HAP-1 (cell line): ENCODE data around the gene TMEM213.

Experiments used
- DNase-seq, 2 experiments: peaks; one replicate each; pipeline ENCODE4 v3.0.0-alpha.2; 2016 to 2020; ENCODE audit warnings: low spot score in 2 of 2
- H3K27me3 ChIP-seq: fragments of 250-450 bp; sonication (Bioruptor Pico); 2 replicates; pipeline ENCODE4 v1.5.1; 2020; ENCODE audit warnings: low read depth, mild to moderate bottlenecking, moderate library complexity
- H3K36me3 ChIP-seq: fragments of 250-450 bp; sonication (Bioruptor Pico); replicated peaks from 2 replicates; pipeline ENCODE4 v1.5.1; 2020; ENCODE audit warnings: mild to moderate bottlenecking
- H3K4me1 ChIP-seq: fragments of 250-450 bp; sonication (Bioruptor Pico); 2 replicates; pipeline ENCODE4 v1.5.1; 2020; ENCODE audit warnings: mild to moderate bottlenecking
- H3K4me3 ChIP-seq: fragments of 250-450 bp; sonication (Bioruptor Pico); 2 replicates; pipeline ENCODE4 v1.5.1; 2020; ENCODE audit warnings: mild to moderate bottlenecking, moderate library complexity
- H3K9me3 ChIP-seq: fragments of 250-450 bp; sonication (Bioruptor Pico); 2 replicates; pipeline ENCODE4 v1.5.1; 2020; ENCODE audit warnings: mild to moderate bottlenecking, moderate library complexity
- in situ Hi-C: fragments of 300-500 bp; cut with MboI; formaldehyde crosslinking; loops from 3 replicates; pipeline ENCODE4 v1.14.3; 2020; ENCODE audit warnings: low sequenced_read_pairs, inconsistent platforms, mixed read lengths

The TMEM213 gene

GRCh38 chr7:138880881-138881578, 83.2 kb downstream of the TMEM213 start:
- Histone ChIP-seq H3K36me3 (no peaks in the 10 kb centered on the region), H3K4me1 (no peaks in the 10 kb centered on the region), H3K9me3 (no peaks in the 10 kb centered on the region), H3K4me3 (no peak overlapping the region), H3K27me3 (no peaks in the 10 kb centered on the region)
- no peak for DNase-seq
- in situ Hi-C loops, result loop anchor here (10.0 kb wide), 1 partner anchor 194 kb away; no protein-coding TSS in a partner anchor

- no peak overlapping the region for H3K4me3 ChIP-seq
- no peaks in the 10 kb centered on the region for H3K36me3 ChIP-seq
- in situ Hi-C loops, result loop anchor here (10.0 kb wide), 1 partner anchor 193 kb away; no protein-coding TSS in a partner anchor
- H3K4me1 ChIP-seq, result no peaks in the 10 kb centered on the region
- H3K27me3 ChIP-seq, result no peaks in the 10 kb centered on the region
- DNase-seq, result no peak
- H3K9me3 ChIP-seq, result no peaks in the 10 kb centered on the region
These were observed 83.9 kb downstream of the TMEM213 start for GRCh38 chr7:138881579-138882188.

DNA sequence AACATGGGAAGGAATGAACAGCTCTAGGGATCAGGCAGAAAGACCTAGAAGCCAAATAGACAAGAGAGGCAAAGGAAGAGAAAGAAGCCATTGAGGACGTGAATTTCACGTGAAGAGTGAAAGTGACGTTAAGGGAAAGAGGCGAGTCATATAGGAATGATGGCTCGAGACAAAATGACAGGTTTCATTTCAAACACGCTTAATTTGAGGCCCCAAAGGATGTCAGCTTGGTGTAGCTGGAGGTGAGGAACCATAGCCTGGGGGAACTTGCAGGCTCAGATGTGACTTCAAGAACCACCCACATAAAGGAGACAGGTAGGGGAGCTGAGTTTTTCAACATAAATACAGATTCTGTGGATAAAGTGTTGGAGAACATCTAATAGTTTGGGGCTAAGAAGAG, 84.5 kb downstream of the TMEM213 start:
- Histone ChIP-seq H3K4me3 (no peak overlapping the region), H3K36me3 (no peaks in the 10 kb centered on the region), H3K9me3 (no peaks in the 10 kb centered on the region), H3K27me3 (no peaks in the 10 kb centered on the region), H3K4me1 (no peaks in the 10 kb centered on the region)
- in situ Hi-C loops, result loop anchor here (10.0 kb wide), 1 partner anchor 193 kb away; no protein-coding TSS in a partner anchor
- DNase-seq, result no peak

GRCh38 chr7:138885383-138886147, 87.8 kb downstream of the TMEM213 start:
- Histone ChIP-seq H3K4me3 (no peak overlapping the region), H3K27me3 (no peaks in the 10 kb centered on the region), H3K4me1 (peaks cover 17% of the 10 kb centered on the region), H3K9me3 (no peaks in the 10 kb centered on the region), H3K36me3 (no peaks in the 10 kb centered on the region)
- in situ Hi-C loops, result loop anchor here (10.0 kb wide), 1 partner anchor 189 kb away; no protein-coding TSS in a partner anchor
- DNase-seq, result no peak

- no peaks in the 10 kb centered on the region for H3K27me3 ChIP-seq
- no peak overlapping the region for H3K4me3 ChIP-seq
- peak; percentile 66 to 75 for DNase-seq
- in situ Hi-C loops, result loop anchor here (10.0 kb wide), 1 partner anchor 188 kb away; no protein-coding TSS in a partner anchor
- no peaks in the 10 kb centered on the region for H3K36me3 ChIP-seq
- peaks cover 20% of the 10 kb centered on the region for H3K4me1 ChIP-seq
- no peaks in the 10 kb centered on the region for H3K9me3 ChIP-seq
These were observed 88.7 kb downstream of the TMEM213 start for GRCh38 chr7:138886501-138886917.

DNA sequence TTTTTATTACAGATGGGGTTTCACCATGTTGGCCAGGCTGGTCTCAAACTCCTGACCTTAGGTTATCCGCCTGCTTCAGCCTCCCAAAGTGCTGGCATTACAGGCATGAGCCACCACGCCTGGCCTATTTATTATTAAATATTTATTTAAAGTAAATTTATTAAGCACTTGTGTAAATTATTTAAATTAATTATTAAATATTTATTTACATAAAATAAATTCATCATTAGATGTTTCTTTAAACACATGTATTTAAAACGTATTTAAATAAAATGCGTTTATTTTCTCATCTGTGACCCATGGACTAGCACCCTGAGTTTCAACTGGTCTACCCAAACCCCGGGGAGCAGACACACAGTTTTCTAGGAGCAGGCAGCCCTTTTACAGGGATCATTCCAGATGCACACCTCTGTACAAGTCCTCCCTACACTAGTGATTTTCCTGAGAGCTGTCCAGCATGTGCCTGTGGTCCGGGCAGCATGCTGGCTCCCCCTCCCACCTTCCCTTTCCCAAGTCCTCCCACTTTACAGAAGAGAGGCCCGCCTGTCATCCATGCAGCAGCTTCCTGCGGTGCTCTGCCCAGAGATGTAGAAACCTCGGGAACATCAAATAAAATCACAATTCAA, 89.4 kb downstream of the TMEM213 start:
- in situ Hi-C loops, result loop anchor here (10.0 kb wide), 1 partner anchor 188 kb away; no protein-coding TSS in a partner anchor
- Histone ChIP-seq H3K9me3 (no peaks in the 10 kb centered on the region), H3K4me1 (peaks cover 20% of the 10 kb centered on the region)

More for the DNA sequence above, 89.4 kb downstream of the TMEM213 start:
- Histone ChIP-seq H3K4me3 (no peak overlapping the region), H3K36me3 (no peaks in the 10 kb centered on the region), H3K27me3 (no peaks in the 10 kb centered on the region)
- DNase-seq, result no peak
